Liver (tissue), 3 donors: ENCODE results near the gene MSI1.

Experiments
- JUND ChIP-seq, 2 donors: IDR thresholded peaks; 2 replicates each; pipeline ENCODE4 v1.6.1; 2016; ENCODE audit warnings: antibody characterized with exemption in 2 of 2
- RXRA ChIP-seq, 2 donors: IDR thresholded peaks; 2 replicates each; pipeline ENCODE4 v1.6.1; 2017 to 2018; ENCODE audit warnings: antibody characterized with exemption in 2 of 2, mild to moderate bottlenecking in 1 of 2
- TF ChIP-seq, protein P1 (sequence below): fragments of 150-350 bp; IDR thresholded peaks from 2 replicates; pipeline ENCODE4 v1.5.1; 2017; ENCODE audit warnings: improper control_type of control experiment, low read depth, low read length; ENCODE audit not compliant: missing input control
- TF ChIP-seq, protein P2 (sequence below): IDR thresholded peaks from 2 replicates; pipeline ENCODE4 v1.6.1; 2016; ENCODE audit warnings: antibody characterized with exemption, mild to moderate bottlenecking
- donor health status: healthy.
- donor health status: healthy.

DNA sequence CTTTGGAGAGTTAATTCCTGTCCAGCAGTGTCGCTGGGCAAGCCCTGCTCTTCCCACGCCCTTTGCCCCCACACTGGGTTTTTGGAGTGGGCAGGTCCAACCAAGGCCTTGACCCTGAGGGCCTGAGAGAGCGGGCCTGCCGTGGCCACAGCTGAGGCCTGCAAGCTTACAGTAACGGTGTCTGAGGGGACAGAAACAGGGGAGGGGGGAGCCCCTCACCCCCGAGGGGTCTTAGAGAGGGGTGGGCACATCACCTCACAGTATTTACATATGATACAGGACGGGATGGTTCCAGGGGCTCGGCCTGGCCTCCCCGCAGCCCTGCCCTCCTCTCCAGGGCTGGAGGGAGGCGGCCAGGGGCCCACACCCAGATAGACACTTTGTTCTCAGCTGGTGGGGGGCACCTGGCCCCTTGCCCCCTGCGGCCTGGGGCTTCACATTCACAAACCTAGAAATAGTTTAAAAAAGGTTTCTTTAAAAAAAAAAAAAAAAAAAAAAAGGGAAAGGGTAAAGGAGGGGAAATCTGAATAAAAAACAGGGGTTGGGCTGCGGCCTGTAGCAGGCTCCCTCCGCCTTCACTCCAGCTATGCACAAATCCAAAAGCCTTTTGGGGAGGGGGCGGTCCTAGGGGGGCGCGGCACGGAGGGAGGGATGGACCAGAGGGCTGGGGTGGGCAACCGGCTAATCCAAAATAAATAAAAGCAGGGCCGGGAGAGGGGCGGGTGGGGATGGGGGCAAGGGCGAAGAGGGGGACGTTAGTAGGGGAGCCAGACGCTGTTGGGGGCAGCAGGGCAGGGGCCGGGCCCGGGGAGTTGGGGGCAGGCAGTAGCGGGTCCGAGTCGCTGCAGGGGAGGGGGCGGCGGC, 26.6 kb downstream of the MSI1 start:
- TF ChIP-seq, protein P1, sequence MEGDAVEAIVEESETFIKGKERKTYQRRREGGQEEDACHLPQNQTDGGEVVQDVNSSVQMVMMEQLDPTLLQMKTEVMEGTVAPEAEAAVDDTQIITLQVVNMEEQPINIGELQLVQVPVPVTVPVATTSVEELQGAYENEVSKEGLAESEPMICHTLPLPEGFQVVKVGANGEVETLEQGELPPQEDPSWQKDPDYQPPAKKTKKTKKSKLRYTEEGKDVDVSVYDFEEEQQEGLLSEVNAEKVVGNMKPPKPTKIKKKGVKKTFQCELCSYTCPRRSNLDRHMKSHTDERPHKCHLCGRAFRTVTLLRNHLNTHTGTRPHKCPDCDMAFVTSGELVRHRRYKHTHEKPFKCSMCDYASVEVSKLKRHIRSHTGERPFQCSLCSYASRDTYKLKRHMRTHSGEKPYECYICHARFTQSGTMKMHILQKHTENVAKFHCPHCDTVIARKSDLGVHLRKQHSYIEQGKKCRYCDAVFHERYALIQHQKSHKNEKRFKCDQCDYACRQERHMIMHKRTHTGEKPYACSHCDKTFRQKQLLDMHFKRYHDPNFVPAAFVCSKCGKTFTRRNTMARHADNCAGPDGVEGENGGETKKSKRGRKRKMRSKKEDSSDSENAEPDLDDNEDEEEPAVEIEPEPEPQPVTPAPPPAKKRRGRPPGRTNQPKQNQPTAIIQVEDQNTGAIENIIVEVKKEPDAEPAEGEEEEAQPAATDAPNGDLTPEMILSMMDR: no peak
- TF ChIP-seq JUND (IDR thresholded peaks at IDR 0.05) (no peak), RXRA (IDR thresholded peaks at IDR 0.05) (peak; percentile 79 to 82)
- TF ChIP-seq, protein P2, sequence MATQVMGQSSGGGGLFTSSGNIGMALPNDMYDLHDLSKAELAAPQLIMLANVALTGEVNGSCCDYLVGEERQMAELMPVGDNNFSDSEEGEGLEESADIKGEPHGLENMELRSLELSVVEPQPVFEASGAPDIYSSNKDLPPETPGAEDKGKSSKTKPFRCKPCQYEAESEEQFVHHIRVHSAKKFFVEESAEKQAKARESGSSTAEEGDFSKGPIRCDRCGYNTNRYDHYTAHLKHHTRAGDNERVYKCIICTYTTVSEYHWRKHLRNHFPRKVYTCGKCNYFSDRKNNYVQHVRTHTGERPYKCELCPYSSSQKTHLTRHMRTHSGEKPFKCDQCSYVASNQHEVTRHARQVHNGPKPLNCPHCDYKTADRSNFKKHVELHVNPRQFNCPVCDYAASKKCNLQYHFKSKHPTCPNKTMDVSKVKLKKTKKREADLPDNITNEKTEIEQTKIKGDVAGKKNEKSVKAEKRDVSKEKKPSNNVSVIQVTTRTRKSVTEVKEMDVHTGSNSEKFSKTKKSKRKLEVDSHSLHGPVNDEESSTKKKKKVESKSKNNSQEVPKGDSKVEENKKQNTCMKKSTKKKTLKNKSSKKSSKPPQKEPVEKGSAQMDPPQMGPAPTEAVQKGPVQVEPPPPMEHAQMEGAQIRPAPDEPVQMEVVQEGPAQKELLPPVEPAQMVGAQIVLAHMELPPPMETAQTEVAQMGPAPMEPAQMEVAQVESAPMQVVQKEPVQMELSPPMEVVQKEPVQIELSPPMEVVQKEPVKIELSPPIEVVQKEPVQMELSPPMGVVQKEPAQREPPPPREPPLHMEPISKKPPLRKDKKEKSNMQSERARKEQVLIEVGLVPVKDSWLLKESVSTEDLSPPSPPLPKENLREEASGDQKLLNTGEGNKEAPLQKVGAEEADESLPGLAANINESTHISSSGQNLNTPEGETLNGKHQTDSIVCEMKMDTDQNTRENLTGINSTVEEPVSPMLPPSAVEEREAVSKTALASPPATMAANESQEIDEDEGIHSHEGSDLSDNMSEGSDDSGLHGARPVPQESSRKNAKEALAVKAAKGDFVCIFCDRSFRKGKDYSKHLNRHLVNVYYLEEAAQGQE: peak; percentile 44
